ENCODE results near the gene SND1. TPM values are rescaled to one million over a fixed set of nuclear protein-coding genes. Genes with fewer than 3 reads are reported as not detected.

Gene SND1
- total RNA-seq, 1 experiment from 2014 or later, result 218 TPM

GRCh38 chr7:127758105-127758504 lies 106.1 kb downstream of the SND1 start:
- no peak for TF ChIP-seq CTCF (conservative IDR thresholded peaks at IDR 0.05)
- Histone ChIP-seq H3K9me3 (ENCODE audit: control insufficient read depth, low read depth, low read length) (no peaks in the 10 kb centered on the region), H3K4me2 (ENCODE audit: insufficient read depth, insufficient read length, low read length) (no peak overlapping the region), H2AFZ (ENCODE audit: low read length) (no peak overlapping the region), H3K79me2 (ENCODE audit: insufficient read depth, low read length) (peaks cover 6% of the 10 kb centered on the region; the same call in 1 of the 2 replicates), H3K4me1 (ENCODE audit: insufficient read depth, low read length) (0 out of 2 replicates have a peak, but pooled peaks cover 2% of the 10 kb centered on the region), H3K4ac (ENCODE audit: low read depth, low read length) (no peak overlapping the region), H3K27ac (ENCODE audit: insufficient read length, low read depth, low read length) (no peak overlapping the region), H2BK15ac (ENCODE audit: low read depth, low read length) (no peak overlapping the region), H4K20me1 (ENCODE audit: control insufficient read depth, insufficient read depth, insufficient read length) (no peaks in the 10 kb centered on the region), H3K79me1 (ENCODE audit: insufficient read depth, low read depth, low read length, poor library complexity, severe bottlenecking) (peaks cover 3% of the 10 kb centered on the region), H3K18ac (ENCODE audit: insufficient read length, low read depth, low read length) (no peak overlapping the region), H3K23ac (ENCODE audit: insufficient read length, low read depth, low read length) (no peak overlapping the region), H2AK5ac (ENCODE audit: insufficient read length, low read length) (no peak overlapping the region), H3K27me3 (ENCODE audit: insufficient read depth, low read length) (no peaks in the 10 kb centered on the region), H4K91ac (ENCODE audit: insufficient read length, low read depth, low read length) (no peak overlapping the region), H3K9ac (ENCODE audit: extremely low read depth, insufficient read length, low read length) (no peak overlapping the region), H3K23me2 (ENCODE audit: insufficient read length, low read depth, low read length, poor library complexity, severe bottlenecking) (no peaks in the 10 kb centered on the region), H3T11ph (ENCODE audit: low read length) (no peak overlapping the region), H4K5ac (ENCODE audit: insufficient read length, low read depth, low read length) (no peak overlapping the region), H2BK12ac (ENCODE audit: insufficient read length, low read depth, low read length) (no peak overlapping the region), H2BK20ac (ENCODE audit: low read depth, low read length, poor library complexity, severe bottlenecking) (no peak overlapping the region), H4K8ac (replicated peaks; ENCODE audit: insufficient read length, low read depth, low read length) (no peak overlapping the region), H3K14ac (ENCODE audit: insufficient read depth, low read length) (no peak overlapping the region), H2BK5ac (ENCODE audit: insufficient read length, low read length) (no peak overlapping the region), H3K56ac (ENCODE audit: insufficient read length, low read depth, low read length) (no peak overlapping the region), H2BK120ac (ENCODE audit: low read depth, low read length, poor library complexity, severe bottlenecking) (no peak overlapping the region)
- no peak overlapping the region for H3K27ac Mint-ChIP-seq
- no peak for DNase-seq
- no peaks in the 10 kb centered on the region for H3K9me3 Mint-ChIP-seq
- H3K4me1 Mint-ChIP-seq, result peaks cover 41 to 45% of the 10 kb centered on the region in 2 experiments
- no peak overlapping the region for H3K4me3 Mint-ChIP-seq
- H3K27me3 Mint-ChIP-seq (ENCODE audit: low read depth), result no peaks in the 10 kb centered on the region
- WGBS (ENCODE audit: extremely low coverage, insufficient read length, low lambda C conversion rate), result no CpG with 5 or more reads among the region's 1 CpG
- no peaks in the 10 kb centered on the region for H3K36me3 Mint-ChIP-seq (ENCODE audit: insufficient read depth in 1 of 3, low read depth in 3 of 3)

Measured in H9 (cell line).